GM19193 (cell line): ENCODE measurements around the gene MRPL11.
A peak's percentile ranks its signal among the peaks of the same experiment; 100 is the strongest.

Experiments used
- POLR2A ChIP-seq: IDR thresholded peaks from 4 replicates; pipeline ENCODE4 v1.6.1; 2011; ENCODE audit not compliant: insufficient read depth, insufficient read length; ENCODE audit errors: extremely low read depth

MRPL11 gene

DNA sequence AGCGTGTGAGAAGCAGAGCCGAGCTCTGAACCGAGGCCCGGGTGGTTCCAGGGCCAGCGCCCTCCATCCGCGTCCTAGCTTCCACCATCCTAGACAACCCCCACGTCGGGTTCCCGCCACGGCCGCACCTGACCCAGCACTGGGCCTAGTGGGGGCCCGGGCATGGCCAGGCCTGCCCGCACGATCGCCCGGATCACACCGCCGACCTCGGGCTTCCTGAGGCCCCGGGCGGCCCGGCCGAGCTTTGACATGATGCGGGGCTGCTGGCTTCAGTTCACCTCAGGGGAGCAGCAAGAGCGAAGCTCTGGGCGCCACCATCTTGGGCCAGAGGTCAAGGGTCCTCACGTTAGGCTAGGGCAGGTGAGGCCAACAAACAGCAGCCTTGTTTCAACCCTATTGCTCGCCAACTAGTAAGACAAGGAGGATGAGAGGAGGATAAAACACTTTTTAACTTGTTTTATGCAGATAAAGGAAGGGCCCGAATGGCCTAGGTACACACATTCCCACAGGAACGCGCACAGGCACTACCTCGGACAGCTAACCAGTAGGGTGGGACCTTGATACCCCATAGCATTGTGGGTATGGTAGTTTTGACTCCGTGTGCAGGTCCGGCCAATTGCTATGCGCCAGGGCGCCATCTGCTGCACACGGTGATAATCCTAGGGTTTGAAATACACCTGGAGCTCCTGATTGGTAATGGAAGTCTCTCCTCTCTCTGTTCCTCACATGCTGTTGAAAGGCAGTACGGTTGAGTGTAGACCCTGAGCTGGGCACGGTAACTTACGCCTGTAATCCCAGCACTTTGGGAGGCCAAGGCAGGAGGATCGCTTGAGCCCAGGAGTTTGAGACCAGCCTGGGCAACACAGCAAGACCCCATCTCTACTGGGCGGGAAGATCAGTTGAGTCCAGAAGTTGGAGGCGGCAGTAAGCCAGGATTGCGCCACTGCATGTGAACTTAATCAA lies at the start of gene MRPL11:
Gene MRPL11 (minus strand): TSS at position 345 of the 963 bp plus-strand sequence. CDS start 94 bp downstream, at position 251.
- peak; percentile 75 for TF ChIP-seq POLR2A

DNA sequence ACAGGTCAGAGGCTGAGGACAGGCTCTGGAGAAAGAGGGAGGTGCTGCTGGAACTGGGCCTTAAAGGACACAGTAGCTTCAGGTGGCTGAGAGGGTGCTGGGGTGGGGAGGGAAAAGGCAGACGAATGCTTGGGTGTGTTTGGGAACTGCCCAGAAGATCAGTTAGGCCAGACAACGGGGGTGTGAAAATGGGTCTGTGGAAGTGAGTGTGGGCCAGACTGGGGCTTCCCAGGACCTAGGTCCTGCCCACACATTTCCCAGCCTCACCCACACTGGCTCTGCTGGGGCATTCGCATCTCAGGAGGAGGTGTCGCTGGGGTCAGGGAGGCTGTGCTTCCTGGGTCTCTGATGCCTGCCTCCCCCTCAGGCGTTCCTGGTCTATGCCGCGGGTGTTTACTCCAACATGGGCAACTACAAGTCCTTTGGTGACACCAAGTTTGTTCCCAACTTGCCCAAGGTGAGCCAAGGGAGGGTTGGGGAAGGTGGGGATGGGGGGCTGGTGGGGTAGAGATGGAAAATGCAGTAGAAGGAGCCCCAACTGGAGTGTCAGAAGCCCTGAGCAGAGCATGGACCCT lies 46.2 kb upstream of the MRPL11 start:
- TF ChIP-seq POLR2A: no peak

DNA sequence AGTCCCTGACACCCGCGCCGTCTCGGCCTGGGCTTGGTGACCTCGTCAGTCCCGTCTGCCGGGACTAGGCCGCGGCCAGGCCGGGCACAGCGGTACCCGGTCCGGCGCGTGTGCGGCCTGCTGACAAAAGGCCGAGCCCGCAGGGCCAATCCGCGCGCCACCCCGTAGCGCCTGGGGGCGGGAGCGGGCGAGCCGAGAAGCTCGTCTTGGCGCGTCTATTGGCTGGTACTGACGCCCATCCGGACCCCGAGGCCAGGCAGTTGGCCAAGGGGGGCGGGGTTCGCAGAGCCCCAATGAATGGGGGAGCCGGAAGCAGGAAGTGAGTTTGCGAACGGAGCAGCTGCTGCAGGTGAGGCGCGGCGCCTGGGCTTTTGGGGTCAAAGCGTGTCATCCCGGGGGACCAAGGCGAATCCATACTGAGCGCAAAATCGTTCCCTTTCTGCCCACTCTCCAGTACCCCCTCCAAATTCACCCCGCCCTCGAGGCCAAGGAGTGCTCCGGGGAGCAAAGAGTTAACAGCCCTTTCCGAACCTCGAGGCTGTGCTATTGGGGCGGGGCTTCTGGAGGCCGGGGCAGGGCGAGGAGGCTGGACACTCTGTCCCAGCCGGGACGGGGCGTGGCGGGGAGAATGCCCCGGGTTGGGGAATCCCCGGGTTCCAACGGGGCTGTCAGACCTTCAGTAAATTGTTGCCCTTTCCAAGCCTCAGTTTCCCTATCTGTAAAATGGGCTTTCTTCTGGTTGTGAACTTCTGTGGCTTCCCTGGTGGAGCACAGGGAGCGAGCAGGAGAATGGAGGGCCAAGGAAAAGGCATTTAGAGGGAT lies 41.7 kb upstream of the MRPL11 start, which contains the start of gene DPP3:
Gene DPP3 (plus strand): TSS at position 318 of the 822 bp plus-strand sequence. CDS start 1,767 bp downstream, outside the sequence.
- TF ChIP-seq POLR2A: peak; percentile 93

DNA sequence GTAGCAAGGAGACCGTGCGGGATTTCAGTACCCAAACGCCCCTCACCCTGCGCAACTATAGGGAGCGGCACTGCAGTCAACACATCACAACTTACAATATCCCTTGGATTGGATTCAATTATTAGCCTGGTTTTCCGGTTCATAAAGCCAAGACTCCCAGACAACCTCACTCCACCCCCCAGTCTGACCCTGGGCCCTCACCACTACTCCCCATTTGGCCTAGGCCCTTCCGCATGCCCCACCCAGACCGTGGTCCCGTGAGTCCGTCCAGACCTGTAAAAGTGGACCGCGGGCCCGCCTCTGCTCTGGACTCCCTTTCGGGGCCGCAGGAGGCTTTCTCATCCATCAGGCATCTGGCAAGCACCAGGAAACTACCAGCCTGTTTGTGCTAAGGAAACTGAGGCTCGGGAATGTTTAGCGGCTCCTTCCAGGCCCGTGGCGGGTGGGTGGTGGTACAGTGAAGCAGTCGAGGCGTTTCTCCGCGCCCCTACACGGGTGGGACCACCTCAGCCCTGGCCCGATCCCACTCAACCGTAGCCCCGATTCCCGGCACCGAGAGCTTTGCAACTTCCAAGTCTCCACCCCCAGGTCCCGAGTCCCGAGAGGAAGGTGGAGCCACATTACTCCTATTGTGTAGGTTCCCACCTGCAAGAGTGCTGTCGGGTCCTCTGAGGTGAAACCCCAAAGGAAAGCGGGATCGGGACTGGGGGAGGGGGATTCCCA lies 40.9 kb upstream of the MRPL11 start:
- no peak for TF ChIP-seq POLR2A

GRCh38 chr11:66478729-66479393 lies 40.2 kb upstream of the MRPL11 start:
- TF ChIP-seq POLR2A: no peak

DNA sequence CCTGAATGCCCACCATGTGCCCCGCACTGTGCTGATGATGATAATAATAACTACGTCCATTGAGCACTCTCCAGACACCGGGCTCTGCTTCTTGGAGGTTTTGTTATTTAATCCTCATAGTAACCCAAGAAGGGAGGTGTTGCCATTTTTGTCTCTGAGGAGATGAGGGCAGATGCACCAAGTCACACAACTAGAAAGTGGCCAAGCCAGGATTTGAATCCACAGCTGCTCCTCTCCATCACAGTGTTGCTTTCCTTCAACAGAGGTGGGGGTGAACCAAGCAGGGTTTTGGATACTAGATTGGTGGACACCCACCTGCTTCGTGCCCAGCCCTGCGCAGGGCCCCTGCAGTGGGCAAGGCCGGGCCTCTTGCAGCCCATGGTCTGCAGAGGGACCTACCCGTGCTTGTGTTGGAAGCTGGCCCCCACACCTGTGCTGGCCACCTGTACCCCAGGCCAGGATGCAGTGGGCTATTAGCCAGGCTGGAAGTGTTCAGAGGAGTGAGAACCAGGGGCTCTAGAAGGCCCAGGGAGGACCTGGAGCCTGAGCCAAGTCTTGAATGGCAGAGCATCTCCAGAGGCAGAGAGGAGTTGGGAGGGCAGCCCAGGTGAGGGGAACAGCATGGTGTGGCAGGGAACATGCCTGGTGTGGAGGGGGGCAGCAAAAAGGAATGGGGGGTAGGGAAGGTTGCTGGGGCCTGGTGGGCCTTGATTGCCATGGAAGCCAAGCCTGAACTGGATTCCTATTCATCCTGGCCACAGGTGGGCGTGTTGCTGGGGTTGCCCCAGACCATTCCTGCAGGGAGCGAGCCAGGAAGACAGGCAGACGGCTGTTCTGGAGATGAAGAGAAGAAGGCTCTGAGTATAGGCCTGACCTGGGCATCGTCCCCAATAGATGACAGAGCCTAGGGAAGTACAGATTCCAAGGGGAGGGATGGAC lies 38.9 kb upstream of the MRPL11 start:
- no peak for TF ChIP-seq POLR2A

DNA sequence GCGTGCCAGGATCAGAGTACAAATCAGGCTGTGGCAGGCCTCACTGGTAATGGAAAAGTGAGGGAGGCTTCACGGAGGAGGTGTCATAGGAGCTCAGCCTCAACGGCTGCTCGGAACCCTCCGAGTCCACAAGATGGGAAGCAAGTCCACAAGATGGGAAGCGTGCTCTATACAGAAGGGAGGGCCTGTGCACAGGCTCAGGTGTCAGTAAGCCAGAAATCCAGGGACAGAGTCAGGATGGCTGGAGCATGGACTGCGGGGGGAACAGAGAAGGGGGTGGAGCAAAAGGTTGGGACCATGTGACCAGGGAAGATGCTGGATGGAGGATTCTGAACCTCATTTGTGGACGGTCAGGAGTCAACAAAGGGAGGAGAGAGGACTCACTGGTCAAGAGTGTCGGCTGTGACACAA lies 38.2 kb upstream of the MRPL11 start:
- no peak for TF ChIP-seq POLR2A

- TF ChIP-seq POLR2A: no peak
Measured at GRCh38 chr11:66476173-66476840, 37.7 kb upstream of the MRPL11 start.

DNA sequence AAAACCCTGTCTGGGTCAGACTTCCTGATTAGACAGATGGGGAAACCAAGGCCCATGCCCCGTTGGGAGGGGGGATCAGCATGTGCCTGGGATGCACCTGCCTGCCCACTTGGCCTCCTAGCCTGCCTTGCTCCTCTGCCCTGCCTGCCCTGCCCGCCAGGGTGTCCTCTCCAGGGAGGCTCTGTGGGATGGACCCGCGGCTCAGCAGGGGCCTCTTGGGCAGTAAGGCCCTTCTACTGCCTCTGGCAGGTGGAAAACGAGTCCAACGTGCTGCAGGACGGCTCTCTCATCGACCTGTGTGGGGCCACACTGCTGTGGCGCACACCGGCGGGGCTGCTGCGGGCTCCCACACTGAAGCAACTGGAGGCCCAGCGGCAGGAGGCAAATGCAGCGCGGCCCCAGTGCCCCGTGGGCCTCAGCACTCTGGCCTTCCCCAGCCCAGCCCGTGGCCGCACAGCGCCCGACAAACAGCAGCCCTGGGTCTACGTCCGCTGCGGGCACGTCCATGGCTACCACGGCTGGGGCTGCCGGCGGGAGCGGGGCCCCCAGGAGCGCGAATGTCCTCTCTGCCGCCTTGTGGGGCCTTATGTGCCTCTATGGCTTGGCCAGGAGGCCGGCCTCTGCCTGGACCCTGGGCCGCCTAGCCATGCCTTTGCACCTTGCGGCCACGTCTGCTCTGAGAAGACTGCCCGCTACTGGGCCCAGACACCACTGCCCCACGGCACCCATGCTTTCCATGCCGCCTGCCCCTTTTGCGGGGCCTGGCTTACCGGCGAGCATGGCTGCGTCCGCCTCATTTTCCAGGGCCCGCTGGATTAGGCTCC lies 36.9 kb upstream of the MRPL11 start:
- no peak for TF ChIP-seq POLR2A

DNA sequence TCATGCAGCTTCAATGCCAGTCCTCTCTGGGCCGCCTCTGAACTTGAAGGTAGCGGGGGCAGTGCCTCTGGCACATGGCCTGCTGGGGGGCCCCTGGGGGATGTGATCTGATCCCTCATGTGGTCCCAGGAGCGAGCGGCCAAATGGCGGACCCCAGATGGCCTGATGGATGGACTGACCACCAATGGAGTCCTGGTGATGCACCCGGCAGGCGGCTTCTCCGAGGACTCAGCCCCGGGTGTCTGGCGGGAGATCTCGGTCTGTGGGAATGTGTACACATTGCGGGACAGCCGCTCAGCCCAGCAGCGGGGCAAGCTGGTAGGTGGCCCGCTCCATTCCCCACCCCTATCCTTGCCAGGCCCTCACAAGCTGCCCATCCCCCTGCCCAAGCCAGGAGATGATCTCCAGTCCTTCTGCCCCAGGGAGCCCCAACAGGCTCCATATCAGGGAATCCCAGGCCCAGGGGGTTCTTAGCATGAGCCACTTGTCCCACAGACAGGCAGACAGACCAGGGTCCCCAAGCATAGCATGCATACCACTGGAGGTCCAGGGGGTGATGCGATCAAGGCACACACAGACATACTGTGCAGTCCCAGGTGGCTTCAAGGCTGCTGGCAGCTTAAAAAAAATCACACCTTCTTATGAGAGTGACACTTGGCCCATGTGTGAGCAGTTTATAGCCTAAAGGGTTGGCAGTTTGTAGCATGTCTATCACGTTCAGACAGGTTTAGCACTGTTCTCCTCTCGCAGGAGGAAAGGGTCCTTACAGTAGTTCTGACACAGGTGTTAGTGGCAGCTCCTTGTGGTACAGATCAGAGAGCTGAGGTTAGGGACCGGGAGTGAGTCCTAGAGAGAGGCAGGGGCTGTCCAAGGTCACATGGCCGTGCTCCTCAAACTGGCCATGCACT lies 35.2 kb upstream of the MRPL11 start:
- TF ChIP-seq POLR2A: no peak

DNA sequence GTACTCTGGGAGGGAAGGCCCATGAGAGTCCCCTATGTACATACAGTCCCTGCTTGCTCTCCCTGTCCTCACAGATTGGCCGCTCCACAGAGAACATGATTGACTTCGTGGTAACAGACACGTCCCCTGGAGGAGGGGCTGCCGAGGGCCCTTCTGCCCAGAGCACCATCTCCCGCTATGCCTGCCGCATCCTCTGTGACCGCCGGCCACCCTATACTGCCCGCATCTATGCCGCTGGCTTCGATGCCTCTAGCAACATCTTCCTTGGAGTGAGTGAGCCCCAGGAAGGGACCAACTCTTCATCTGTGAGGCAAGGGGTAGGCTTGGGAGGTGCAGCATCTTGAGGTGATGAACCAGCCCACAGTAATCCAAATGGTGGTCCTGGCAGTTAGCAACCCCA lies 34.5 kb upstream of the MRPL11 start:
- no peak for TF ChIP-seq POLR2A

DNA sequence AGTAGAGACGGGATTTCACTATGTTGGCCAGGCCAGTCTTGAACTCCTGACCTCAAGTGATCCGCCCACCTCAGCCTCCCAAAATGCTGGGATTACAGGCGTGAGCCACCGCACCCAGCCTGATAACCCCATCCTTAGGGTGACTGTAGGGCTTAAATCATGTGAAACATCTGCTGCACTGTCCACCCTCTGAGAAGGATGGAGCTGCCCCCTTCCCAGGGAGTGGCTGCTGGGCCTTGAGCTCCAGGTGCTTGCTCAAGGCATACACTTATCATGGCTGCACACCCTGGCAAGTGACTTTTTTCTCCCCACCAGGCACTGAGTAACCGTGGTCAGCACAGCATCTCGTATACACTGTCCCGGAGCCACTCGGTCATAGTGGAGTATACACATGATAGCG lies 33.4 kb upstream of the MRPL11 start:
- TF ChIP-seq POLR2A: no peak
